22Rv1 (cell line): ENCODE results near the gene LCP2.

Experiments
- CTCF ChIP-seq: fragments of 450-650 bp; IDR thresholded peaks from 2 replicates; pipeline ENCODE4 v1.5.1; 2017; ENCODE audit warnings: mild to moderate bottlenecking
- ZFX ChIP-seq: fragments of 450-650 bp; IDR thresholded peaks from 2 replicates; pipeline ENCODE4 v1.6.1; 2017; ENCODE audit warnings: antibody characterized with exemption, borderline replicate concordance

GRCh38 chr5:170279459-170279817, 18.1 kb downstream of the LCP2 start:
- TF ChIP-seq CTCF = no peak
- TF ChIP-seq ZFX = no peak
